COLO829 (cell line): ENCODE data around the gene PDXK.

Source experiments
- DNase-seq: peaks from one replicate; pipeline ENCODE4 v3.0.0; 2012; ENCODE audit warnings: low spot score

Gene PDXK

GRCh38 chr21:43783098-43783700 lies 64.3 kb downstream of the PDXK start:
- DNase-seq: no peak

GRCh38 chr21:43785134-43785533 lies 66.2 kb downstream of the PDXK start:
- DNase-seq: no peak

- DNase-seq: no peak
These were observed 67.4 kb downstream of the PDXK start for GRCh38 chr21:43786300-43786806.

GRCh38 chr21:43786807-43787440 lies 68.0 kb downstream of the PDXK start:
- DNase-seq: no peak

- peak; percentile 84 for DNase-seq
These were observed 70.5 kb downstream of the PDXK start, which contains the start of gene RRP1 for GRCh38 chr21:43789276-43790009. RRP1 (plus strand) TSS chr21:43789577; CDS start chr21:43789630, 53 bp downstream.

- no peak for DNase-seq
These were observed 71.1 kb downstream of the PDXK start for GRCh38 chr21:43790010-43790524.

GRCh38 chr21:43792406-43792805 lies 73.5 kb downstream of the PDXK start:
- no peak for DNase-seq

- no peak for DNase-seq
These were observed 74.3 kb downstream of the PDXK start for GRCh38 chr21:43793243-43793642.

- DNase-seq: no peak
These were observed 75.4 kb downstream of the PDXK start for GRCh38 chr21:43794311-43794710.

GRCh38 chr21:43794857-43795256 lies 75.9 kb downstream of the PDXK start:
- DNase-seq: no peak

- no peak for DNase-seq
These were observed 78.5 kb downstream of the PDXK start for GRCh38 chr21:43797415-43797814.

- DNase-seq: no peak
These were observed 79.2 kb downstream of the PDXK start for GRCh38 chr21:43797925-43798715.

GRCh38 chr21:43799301-43799840 lies 80.4 kb downstream of the PDXK start:
- no peak for DNase-seq

- DNase-seq: no peak
These were observed 81.2 kb downstream of the PDXK start for GRCh38 chr21:43800124-43800523.

- DNase-seq: no peak
These were observed 81.6 kb downstream of the PDXK start for GRCh38 chr21:43800566-43800965.

- no peak for DNase-seq
These were observed 82.3 kb downstream of the PDXK start for GRCh38 chr21:43801006-43801783.

- DNase-seq: no peak
These were observed 83.9 kb downstream of the PDXK start for GRCh38 chr21:43802713-43803313.

- no peak for DNase-seq
These were observed 84.8 kb downstream of the PDXK start for GRCh38 chr21:43803558-43804300.

GRCh38 chr21:43805275-43805800 lies 86.4 kb downstream of the PDXK start:
- DNase-seq: no peak
